GM12878 (cell line): Measurements from ENCODE around the gene USP10. TPM values are rescaled to one million over a fixed set of nuclear protein-coding genes. Genes with fewer than 3 reads are reported as not detected.

Source experiments
- ATAC-seq: fragments of 200-7000 bp; cut with Tn5 transposase; 3 replicates; pipeline ENCODE4 v1.9.1; 2020; ENCODE audit warnings: mild to moderate bottlenecking, moderate library complexity
- BruUV-seq: library from RNA; stranded (reverse); fragments of 400-500 nt; replicated peaks from 2 replicates; lab custom pipeline; 2021; lab: Mats Ljungman, UMichigan
- CTCF ChIA-PET: fragments of 300-600 bp; sonication (Branson Sonifier 250); formaldehyde crosslinking; extraction: SDS; loops from one replicate; lab custom pipeline; 2021; ENCODE audit warnings: inconsistent platforms; lab: Yijun Ruan, JAX
- POLR2A ChIA-PET: fragments of 350-600 bp; formaldehyde crosslinking; extraction: SDS; loops from one replicate; lab custom pipeline; 2021; ENCODE audit warnings: inconsistent platforms; lab: Charles Lee
- RAD21 ChIA-PET: fragments of 300-600 bp; sonication (Branson Sonifier 250); formaldehyde crosslinking; loops from one replicate; lab custom pipeline; 2023; ENCODE audit warnings: antibody characterized with exemption; ENCODE audit not compliant: unreplicated experiment; lab: Charles Lee
- SMC1A ChIA-PET: fragments of 300-600 bp; sonication (Branson Sonifier 250); formaldehyde crosslinking; loops from one replicate; lab custom pipeline; 2023; ENCODE audit not compliant: unreplicated experiment, uncharacterized antibody; lab: Charles Lee
- DNase-seq: peaks from one replicate; pipeline ENCODE4 v3.0.0-alpha.2; 2011; ENCODE audit warnings: low read depth, low spot score
- FAIRE-seq: peaks from 3 replicates; lab custom pipeline; 2011; peaks lifted over from hg19 to GRCh38; lab: Jason Lieb, UNC
- H2AFZ ChIP-seq: 2 replicates; pipeline ENCODE4 v1.6.0; 2011; ENCODE audit warnings: low read depth, low read length, control low read depth; ENCODE audit not compliant: control insufficient read depth
- H3K27ac ChIP-seq: 2 replicates; pipeline ENCODE4 v1.5.1; 2011; ENCODE audit warnings: control low read depth; ENCODE audit not compliant: control insufficient read depth, insufficient read depth
- H3K27me3 ChIP-seq, 2 experiments: replicated peaks in 1 of 2; 2 replicates each; pipeline versions ENCODE4 v1.6.0 to v1.6.1; 2011; ENCODE audit warnings: low read length in 1 of 2; ENCODE audit not compliant: control insufficient read depth in 2 of 2, insufficient read depth in 2 of 2
- H3K36me3 ChIP-seq, 2 experiments: 2 replicates each; pipeline ENCODE4 v1.5.1; 2011; ENCODE audit warnings: low read length in 1 of 2; ENCODE audit not compliant: control insufficient read depth in 2 of 2, insufficient read depth in 2 of 2
- H3K4me1 ChIP-seq: 2 replicates; pipeline ENCODE4 v1.6.1; 2011; ENCODE audit warnings: mild to moderate bottlenecking, low read length, moderate library complexity, mixed read lengths; ENCODE audit not compliant: control insufficient read depth, insufficient read depth
- H3K4me2 ChIP-seq: 2 replicates; pipeline ENCODE4 v1.6.0; 2011; ENCODE audit warnings: control low read depth; ENCODE audit not compliant: control insufficient read depth, insufficient read depth
- H3K4me3 ChIP-seq: fragments of 200-600 bp; sonication (generic); 2 replicates; pipeline ENCODE4 v1.5.1; 2016
- H3K79me2 ChIP-seq: 2 replicates; pipeline ENCODE4 v1.6.0; 2011; ENCODE audit warnings: low read length; ENCODE audit not compliant: control insufficient read depth, insufficient read depth
- H3K9ac ChIP-seq: 2 replicates; pipeline ENCODE4 v1.8.0; 2011; ENCODE audit warnings: low read length, control low read depth, mixed read lengths; ENCODE audit not compliant: control insufficient read depth, insufficient read depth
- H3K9me3 ChIP-seq: replicated peaks from 3 replicates; pipeline ENCODE4 v1.5.1; 2011; ENCODE audit warnings: mild to moderate bottlenecking, low read length; ENCODE audit not compliant: control insufficient read depth, insufficient read depth
- H4K20me1 ChIP-seq: 2 replicates; pipeline ENCODE4 v1.6.0; 2011; ENCODE audit not compliant: control insufficient read depth, insufficient read depth
- BHLHE40 ChIP-seq, 2 experiments: fragments of 450-650 bp in 1 of 2; IDR thresholded peaks; 2 replicates each; pipeline ENCODE4 v1.6.1; 2011 to 2017; ENCODE audit warnings: low read depth in 2 of 2, borderline replicate concordance in 1 of 2, improper control_type of control experiment in 1 of 2, low read length in 1 of 2, mild to moderate bottlenecking in 1 of 2
- CEBPB ChIP-seq, 2 experiments: fragments of 150-350 bp in 1 of 2; IDR thresholded peaks; 2 replicates each; pipeline ENCODE4 v1.6.1; 2012 to 2014; ENCODE audit warnings: low read depth in 2 of 2, low read length in 2 of 2, borderline replicate concordance in 1 of 2, inconsistent platforms in 1 of 2
- ELK1 ChIP-seq: IDR thresholded peaks from 2 replicates; pipeline ENCODE4 v1.6.1; 2012; ENCODE audit warnings: low read depth, low read length, improper control_type of control experiment
- HDGF ChIP-seq: fragments of 450-650 bp; IDR thresholded peaks from 2 replicates; pipeline ENCODE4 v1.6.1; 2016; ENCODE audit warnings: antibody characterized with exemption
- IRF4 ChIP-seq: IDR thresholded peaks from 2 replicates; pipeline ENCODE4 v1.6.1; 2011; ENCODE audit warnings: low read depth, low read length
- MEF2A ChIP-seq: IDR thresholded peaks from 2 replicates; pipeline ENCODE4 v1.6.1; 2011; ENCODE audit warnings: low read depth, mild to moderate bottlenecking, low read length, moderate library complexity; ENCODE audit not compliant: insufficient read depth
- MYB ChIP-seq: fragments of 150-350 bp; IDR thresholded peaks from 2 replicates; pipeline ENCODE4 v1.6.1; 2014; ENCODE audit warnings: mild to moderate bottlenecking, low read depth, low read length, borderline replicate concordance
- NFIC ChIP-seq: IDR thresholded peaks from 2 replicates; pipeline ENCODE4 v1.6.1; 2012; ENCODE audit warnings: low read depth, mild to moderate bottlenecking, inconsistent platforms, low read length, moderate library complexity
- NR2C2 ChIP-seq: IDR thresholded peaks from 2 replicates; pipeline ENCODE4 v1.6.1; 2011; ENCODE audit warnings: borderline replicate concordance, low read depth; ENCODE audit not compliant: control insufficient read depth, insufficient read length
- NRF1 ChIP-seq: conservative IDR thresholded peaks from 2 replicates; pipeline ENCODE4 v1.6.1; 2011; ENCODE audit warnings: mild to moderate bottlenecking, low read depth, low read length, improper control_type of control experiment
- POLR2AphosphoS2 ChIP-seq: IDR thresholded peaks from 2 replicates; pipeline ENCODE4 v1.6.1; 2011; ENCODE audit warnings: low read depth, mild to moderate bottlenecking, low read length, improper control_type of control experiment, moderate library complexity
- TBL1XR1 ChIP-seq: IDR thresholded peaks from 2 replicates; pipeline ENCODE4 v1.6.1; 2012; ENCODE audit warnings: low read depth, low read length, improper control_type of control experiment
- TCF7 ChIP-seq: IDR thresholded peaks from 2 replicates; pipeline ENCODE4 v1.6.1; 2014; ENCODE audit warnings: antibody characterized with exemption, borderline replicate concordance
- ZNF622 ChIP-seq: fragments of 450-650 bp; IDR thresholded peaks from 2 replicates; pipeline ENCODE4 v1.6.1; 2017; ENCODE audit warnings: mild to moderate bottlenecking, inconsistent platforms
- WGBS: methylation state at CpG from one replicate; pipeline ENCODE4 v1.1.6; 2016; ENCODE audit warnings: low lambda C conversion rate; ENCODE audit not compliant: insufficient replicate concordance, insufficient coverage; ENCODE audit errors: missing lambda C conversion rate; 5-methylcytosine and 5-hydroxymethylcytosine counted together
- in situ Hi-C: fragments of 300-500 bp; cut with MboI; formaldehyde crosslinking; loops from 9 replicates; pipeline ENCODE4 v1.14.3; 2018; ENCODE audit warnings: mixed read lengths
- intact Hi-C: fragments of 100-400 bp; cut with micrococcal nuclease; formaldehyde crosslinking; loops from one replicate; pipeline ENCODE4 v1.14.2; 2022; ENCODE audit not compliant: unreplicated experiment
- polyA plus RNA-seq, 11 experiments: library from polyadenylated mRNA; depleted of rRNA in 4 of 11; unstranded in 6 of 11; stranded (reverse) in 5 of 11; fragments of >200 nt; fragmentation: Nextera tagmentation in 4 of 11; fragmentation: Illumina TruSeq in 1 of 11; extraction: Ambion mirVana in 4 of 11; extraction: Trizol in 1 of 11; gene quantifications; 1 replicate in 1 of 11; 2 replicates in 10 of 11; pipeline versions ENCODE4 v1.2.1 to v1.2.3, GENCODE V29; 2011 to 2016; ENCODE audit warnings: inconsistent platforms in 2 of 11, missing spikeins in 2 of 11, low read depth in 1 of 11
- total RNA-seq, 4 experiments: library from RNA; depleted of rRNA in 3 of 4; stranded (reverse); fragments of >200 nt in 3 of 4; fragmentation: Illumina TruSeq in 1 of 4; extraction: Trizol in 1 of 4; gene quantifications; 2 replicates each; pipeline versions ENCODE4 v1.2.1 to v1.2.3, GENCODE V29; 2013 to 2021

USP10 gene
- total and polyA plus RNA-seq, 10 of the 15 experiments (the other 5 are each of a cell fraction or from before 2014, with no cell fraction given), result 46.1 to 160 (median 105) TPM

- H3K79me2 ChIP-seq, result peaks cover 94% of the 10 kb centered on the region
- 1% methylated on average over 7 of the region's 7 CpGs for WGBS
- peaks cover 34% of the 10 kb centered on the region for H3K4me1 ChIP-seq
- DNase-seq, result no peak
- BruUV-seq, result TSS peak; percentile 88
- in situ Hi-C loops, result loop anchor here (5.0 kb wide), 2 partner anchors 108 to 218 kb away; no protein-coding TSS in a partner anchor
- peak overlapping the region; percentile 62 for H3K9ac ChIP-seq
- ChIA-PET SMC1A (interaction anchor here (0.7 to 3.7 kb wide), 23 partner anchors 10 to 224 kb away, joined by 3 to 38 read pairs (median 7); partner anchors contain the start of gene KLHL36), POLR2A (interaction anchor here (0.8 to 2.0 kb wide), 13 partner anchors 9 to 215 kb away, joined by 3 to 8 read pairs (median 3); no protein-coding TSS in a partner anchor), CTCF (interaction anchor here (0.6 to 10.5 kb wide), 19 partner anchors 9 to 241 kb away, joined by 3 to 196 read pairs (median 7); no protein-coding TSS in a partner anchor), RAD21 (interaction anchor here (0.8 to 7.1 kb wide), 17 partner anchors 9 to 224 kb away, joined by 3 to 62 read pairs (median 8); no protein-coding TSS in a partner anchor)
- no peaks in the 10 kb centered on the region for H3K27me3 ChIP-seq
- no peak for FAIRE-seq
- peak; percentile 15 for ATAC-seq
- intact Hi-C loops, result no loop called here
- peak overlapping the region; percentile 49 for H3K4me3 ChIP-seq
- H3K9me3 ChIP-seq, result no peaks in the 10 kb centered on the region; the same call in 2 of the 3 replicates
- no peak overlapping the region for H2AFZ ChIP-seq
- TF ChIP-seq NFIC (0 out of 2 replicates have a peak, but pooled peaks have one; percentile 52), NR2C2 (no peak), MEF2A (no peak), BHLHE40 (IDR thresholded peaks at IDR 0.05; ENCODE audit: borderline replicate concordance in 1 of 2, low read depth in 2 of 2, low read length in 1 of 2) (peak; percentile 64 to 71; a peak in 3 of 4 replicates), TBL1XR1 (no peak), MYB (no peak), NRF1 (no peak), ELK1 (no peak), HDGF (no peak), TCF7 (no peak), IRF4 (no peak), ZNF622 (no peak), CEBPB (IDR thresholded peaks at IDR 0.05; ENCODE audit: borderline replicate concordance in 1 of 2, low read depth in 2 of 2, low read length in 2 of 2) (no peak), POLR2AphosphoS2 (no peak)
- H3K4me2 ChIP-seq, result peak overlapping the region; percentile 69
- peaks cover 1 to 15% of the 10 kb centered on the region in 2 experiments; a peak in 3 of 4 replicates for H3K36me3 ChIP-seq
- no peaks in the 10 kb centered on the region for H4K20me1 ChIP-seq
- H3K27ac ChIP-seq, result peak overlapping the region; percentile 83
Observed at GRCh38 chr16:84729716-84730320, 30.0 kb downstream of the USP10 start.
